ENCODE measurements around the gene SCRN2.
A peak's percentile ranks its signal among the peaks of the same experiment; 100 is the strongest.

Gene SCRN2

GRCh38 chr17:47846716-47847340, 5.8 kb upstream of the SCRN2 start:
- no peak for DNase-seq (ENCODE audit: low read depth in 3 of 3)

DNA sequence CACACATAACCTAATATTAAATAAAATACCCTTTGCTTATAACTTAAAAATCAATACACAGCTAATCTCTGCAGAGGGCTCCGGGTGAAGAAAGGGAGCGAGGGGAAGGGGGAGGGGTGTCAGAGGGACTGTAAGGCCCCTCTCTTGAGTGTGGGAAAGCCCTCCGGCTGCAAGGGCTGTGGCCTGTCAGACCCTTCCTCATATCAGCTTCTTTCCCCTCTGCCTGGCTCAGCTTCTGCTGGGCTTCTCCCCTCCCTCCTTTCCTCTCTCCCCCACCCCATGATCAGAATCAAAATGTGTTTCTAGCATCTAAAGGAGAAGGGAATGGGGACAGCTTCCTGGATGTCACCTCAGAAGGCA, 4.6 kb upstream of the SCRN2 start:
- no peak for DNase-seq (ENCODE audit: low read depth in 3 of 3)

DNA sequence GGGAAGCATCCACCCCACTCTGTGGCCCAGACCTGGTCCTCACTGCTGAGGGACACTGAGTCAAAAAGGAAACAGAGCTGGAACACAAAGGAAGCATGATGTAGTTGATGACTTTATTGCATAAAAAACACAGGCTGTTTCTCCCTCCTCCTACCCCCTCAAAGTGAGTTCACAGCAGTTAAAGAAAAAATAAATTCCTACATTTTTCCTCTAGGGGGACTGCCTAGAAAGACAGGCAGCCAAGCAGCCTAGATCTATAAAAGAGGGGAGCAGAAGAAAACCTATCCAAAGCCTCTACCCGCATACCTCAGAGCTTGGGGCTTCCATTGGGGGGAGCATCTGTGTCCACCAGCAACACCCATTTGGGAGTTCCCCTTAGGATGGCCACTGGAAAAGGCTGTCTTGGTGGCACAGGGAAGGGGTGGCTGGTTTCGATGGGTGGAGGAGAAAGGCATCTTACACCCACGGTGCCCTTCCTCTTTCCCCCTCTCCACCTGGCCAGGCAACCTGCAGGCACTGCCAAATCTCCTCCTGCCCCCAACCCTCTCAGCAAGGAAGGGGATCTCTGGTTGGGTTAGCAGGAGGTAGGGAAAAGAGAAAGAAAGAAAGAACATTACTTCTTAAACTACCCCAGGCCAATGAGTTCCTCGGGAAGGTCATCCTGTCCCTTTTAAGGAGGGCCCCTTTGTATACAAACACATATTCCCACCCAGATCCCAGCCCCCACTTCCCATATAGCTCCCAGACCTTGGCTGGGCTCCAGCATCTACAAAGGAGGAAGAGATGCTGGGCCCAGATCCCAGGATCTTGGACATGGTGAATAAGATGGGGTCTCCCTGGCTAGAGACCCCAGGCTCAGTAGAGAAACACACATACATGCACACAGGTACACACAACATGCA, 4.0 kb upstream of the SCRN2 start:
- DNase-seq (ENCODE audit: low read depth in 3 of 3), result no peak

DNA sequence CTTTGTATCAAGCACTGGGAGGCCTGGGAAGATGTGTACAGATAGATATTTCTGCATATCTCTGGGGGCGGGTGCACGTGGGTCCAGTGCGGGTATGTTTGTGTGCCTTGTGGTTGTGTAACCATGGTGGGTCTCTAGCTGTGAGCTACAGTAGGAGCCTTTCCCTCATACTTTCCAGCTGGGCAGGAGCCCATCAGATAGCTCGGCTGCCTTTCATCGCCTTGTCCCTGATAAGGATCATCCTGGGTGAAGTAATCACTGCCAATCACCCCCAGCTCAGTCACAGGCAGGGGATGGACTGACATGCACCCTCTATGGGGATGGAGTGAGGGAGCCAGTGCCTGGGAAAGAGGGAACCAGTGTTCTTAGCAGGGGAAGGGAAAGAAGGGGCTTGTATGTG, 3.2 kb upstream of the SCRN2 start:
- DNase-seq (ENCODE audit: low read depth in 3 of 3), result no peak

DNA sequence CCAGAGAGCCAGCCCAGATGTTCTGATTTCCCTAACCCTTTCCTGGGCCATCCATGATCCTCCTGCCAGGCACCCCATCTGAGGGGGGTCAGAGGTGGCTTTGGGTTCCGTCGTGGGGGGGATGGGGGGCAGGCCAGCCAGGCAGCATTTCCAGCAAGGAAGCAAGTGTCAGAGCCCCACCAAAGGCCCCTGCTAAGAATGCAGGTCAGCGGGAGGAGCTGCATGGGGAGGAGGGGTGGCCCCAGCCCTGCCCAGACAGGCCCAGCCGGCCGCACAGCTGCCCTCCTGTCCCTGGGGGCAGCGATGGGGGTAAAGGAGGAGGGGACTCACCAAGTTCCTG, 2.3 kb upstream of the SCRN2 start:
- no peak for DNase-seq (ENCODE audit: low read depth in 3 of 3)

GRCh38 chr17:47841488-47842291, 617 bp upstream of the SCRN2 start:
- DNase-seq (ENCODE audit: low read depth in 3 of 3), result no peak

DNA sequence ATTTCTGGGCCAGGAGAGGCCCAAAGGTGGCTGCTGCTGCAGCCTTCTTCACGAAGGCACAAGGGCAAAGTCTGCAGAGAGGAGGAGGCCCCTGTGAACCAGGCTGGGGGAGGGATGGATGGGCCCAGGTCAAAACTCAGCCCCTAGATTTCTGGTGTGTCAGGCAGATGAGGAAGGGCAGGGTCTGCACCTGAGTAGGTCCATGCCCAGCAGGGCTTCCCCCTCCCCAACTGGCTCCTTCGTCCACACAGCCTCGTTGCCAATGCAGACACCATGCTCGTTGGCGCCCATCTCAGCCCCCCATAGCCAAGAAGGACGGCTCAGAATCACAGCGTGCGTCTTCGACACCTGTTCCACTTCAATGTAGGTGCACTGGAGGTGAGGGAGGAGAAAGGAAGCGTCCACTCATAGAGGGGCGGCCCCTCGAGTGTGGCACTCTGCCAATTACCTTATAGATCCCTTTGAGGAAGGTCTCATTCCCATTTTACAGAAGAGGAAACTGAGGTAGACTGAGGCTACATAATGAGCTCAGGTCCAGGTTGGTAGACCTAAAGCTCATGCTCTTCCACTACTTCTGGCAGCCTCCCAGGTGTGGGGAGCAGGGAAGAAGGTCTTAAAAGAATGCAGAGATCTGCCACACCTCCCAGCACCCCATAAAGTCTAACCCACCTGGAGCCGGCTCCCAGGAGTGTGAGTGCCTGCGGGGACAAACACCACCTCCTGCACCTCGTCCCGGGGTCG, 902 bp downstream of the SCRN2 start:
- no peak for DNase-seq (ENCODE audit: low read depth in 3 of 3)

- DNase-seq (ENCODE audit: low read depth in 3 of 3), result no peak
These were observed 2.0 kb downstream of the SCRN2 start for GRCh38 chr17:47839071-47839470.

DNA sequence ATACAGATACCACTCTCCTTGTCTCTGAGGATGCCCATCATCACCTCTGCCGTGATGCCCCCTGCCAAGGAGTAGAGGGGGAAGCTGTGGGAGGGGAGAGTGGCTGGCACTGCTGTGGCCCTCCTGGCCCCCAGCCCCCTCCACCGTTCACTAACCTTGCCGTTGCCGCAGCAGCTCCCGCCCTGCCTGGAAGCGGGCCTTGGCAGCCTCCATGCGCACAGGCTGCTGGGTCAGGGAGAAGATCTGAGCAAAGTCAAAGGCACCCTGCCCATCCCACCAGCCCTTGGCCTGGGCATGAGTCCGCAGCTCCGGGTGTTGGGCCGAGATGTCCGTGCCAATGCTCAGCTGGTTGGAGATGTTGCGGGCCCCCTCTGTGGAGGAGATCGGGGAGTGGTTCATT, 2.4 kb downstream of the SCRN2 start:
- DNase-seq (ENCODE audit: low read depth in 3 of 3), result no peak

DNA sequence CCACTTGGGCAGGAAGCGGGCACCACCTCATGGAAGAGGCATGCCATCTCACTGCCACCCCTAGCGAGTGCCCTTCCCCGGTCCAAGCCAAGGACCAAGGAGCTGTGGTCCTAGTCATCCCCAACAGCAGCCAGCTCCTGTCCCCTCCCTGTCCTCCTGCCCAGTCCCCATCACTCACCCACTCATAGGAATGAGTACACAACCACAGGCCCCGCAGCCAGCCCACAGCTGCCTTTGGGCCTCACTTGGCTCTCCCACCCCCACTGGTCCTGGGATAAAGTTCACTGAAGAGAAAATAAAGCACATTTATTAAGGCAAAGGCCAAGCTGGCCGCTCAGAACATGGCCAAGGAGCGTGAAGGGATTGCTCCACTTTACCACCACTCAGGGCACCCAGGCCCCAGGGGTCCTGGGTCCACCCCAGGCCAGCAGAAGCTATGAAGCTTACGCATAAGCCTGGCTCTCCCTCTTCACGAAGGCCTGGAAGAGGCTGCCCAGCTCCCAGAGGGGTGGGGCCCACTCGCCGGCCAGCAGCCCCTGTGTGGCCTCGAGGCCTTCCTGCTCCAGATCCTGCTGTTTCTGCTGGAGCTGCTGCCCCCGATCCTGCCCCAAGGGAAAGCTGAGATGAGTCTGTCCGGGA, 3.6 kb downstream of the SCRN2 start:
- no peak for DNase-seq (ENCODE audit: low read depth in 3 of 3)

DNA sequence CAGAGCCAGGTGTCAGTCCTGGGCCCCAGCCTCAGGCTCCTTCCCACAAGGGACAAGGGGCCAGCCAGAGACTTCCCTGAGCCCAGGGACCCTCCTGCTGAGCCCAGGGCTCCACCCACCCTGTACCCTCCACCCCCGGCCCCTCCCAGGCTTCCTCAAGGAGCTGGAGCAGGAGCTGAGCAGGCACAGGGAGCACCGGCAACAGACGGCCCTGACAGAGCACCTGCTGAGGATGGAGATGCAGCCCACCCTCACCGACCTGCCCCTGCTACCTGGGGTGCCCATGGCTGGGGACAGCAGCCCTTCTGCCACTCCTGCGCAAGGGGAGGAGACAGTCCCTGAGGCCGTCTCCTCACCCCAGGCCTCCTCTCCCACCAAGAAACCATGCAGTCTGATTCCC, 4.5 kb downstream of the SCRN2 start:
- DNase-seq (ENCODE audit: low read depth in 3 of 3), result no peak

- DNase-seq (ENCODE audit: low read depth in 3 of 3), result no peak
These were observed 6.3 kb downstream of the SCRN2 start for GRCh38 chr17:47834756-47835155.

DNA sequence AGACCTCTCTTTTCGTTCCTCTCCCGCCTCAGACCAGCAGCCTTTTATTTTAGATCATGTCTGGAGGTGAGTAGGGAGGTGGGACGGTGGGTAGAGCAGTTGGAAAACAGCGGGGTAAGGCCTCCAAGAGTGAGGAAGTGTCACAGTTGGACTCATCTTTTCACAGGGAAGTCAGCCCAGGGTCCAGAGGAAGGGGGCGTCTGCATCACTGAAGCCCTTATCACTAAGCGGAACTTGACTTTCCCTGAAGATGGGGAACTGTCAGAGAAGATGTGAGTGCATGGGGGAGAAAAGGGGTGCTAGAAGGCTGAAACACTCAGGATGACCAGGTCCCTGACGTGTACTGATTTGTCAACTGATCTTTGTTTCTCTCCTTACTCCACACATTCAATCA, 9.1 kb downstream of the SCRN2 start:
- no peak for DNase-seq (ENCODE audit: low read depth in 3 of 3)

DNA sequence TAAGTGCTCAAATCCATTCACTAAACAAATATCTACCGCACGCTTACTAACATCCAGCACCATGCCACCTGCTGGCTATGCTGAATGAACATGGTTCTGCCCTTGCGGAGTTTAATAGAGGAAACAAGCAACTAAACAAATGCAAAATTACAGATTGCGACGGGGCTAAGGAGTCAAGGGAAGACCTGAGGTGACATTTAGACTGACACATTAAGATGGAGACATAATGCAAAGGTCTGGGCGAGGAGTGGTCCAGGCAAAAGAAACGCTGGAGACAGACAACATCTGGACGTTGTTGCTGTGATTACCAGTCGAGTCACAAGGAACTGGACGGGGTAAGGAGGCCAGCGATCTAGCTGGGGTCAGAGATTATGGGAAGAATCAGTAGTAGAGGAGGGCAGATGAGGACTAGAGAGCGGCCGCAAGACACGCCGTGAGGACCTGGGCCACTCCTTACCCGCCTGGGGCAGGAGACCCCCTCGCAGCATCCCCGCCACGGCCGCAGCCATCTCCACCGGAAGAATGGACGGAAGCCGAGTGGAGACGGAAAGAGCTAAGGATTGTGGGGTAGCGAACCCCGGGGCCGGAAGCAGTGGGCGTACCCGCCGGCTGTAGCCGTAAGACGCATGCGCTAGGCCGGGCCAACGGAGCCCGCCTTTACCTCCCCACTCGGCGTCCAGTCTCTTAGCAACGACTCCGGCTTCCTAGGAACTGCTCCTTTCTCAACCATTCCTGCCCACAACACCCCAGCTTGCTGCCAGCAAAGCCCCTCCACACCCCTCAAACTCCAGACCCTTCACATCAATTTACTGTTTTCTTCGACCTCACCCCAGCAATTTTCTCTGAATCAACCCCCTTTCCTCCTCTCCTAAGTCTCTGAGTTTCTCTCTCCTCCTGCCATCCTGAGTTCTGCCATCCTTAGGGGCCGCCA, 9.8 kb downstream of the SCRN2 start, which contains the start of the genes LRRC46 and MRPL10:
Gene LRRC46 (plus strand): TSS at position 668 of the 931 bp plus-strand sequence. CDS start 320 bp downstream, outside the sequence.
Gene MRPL10 (minus strand): TSS at position 539 of the 931 bp plus-strand sequence. CDS start 30 bp downstream, at position 509.
- peak; percentile 87 to 90 (median 87) for DNase-seq (ENCODE audit: low read depth in 3 of 3)

GRCh38 chr17:47830396-47831002, 10.6 kb downstream of the SCRN2 start:
- DNase-seq (ENCODE audit: low read depth in 3 of 3), result no peak

DNA sequence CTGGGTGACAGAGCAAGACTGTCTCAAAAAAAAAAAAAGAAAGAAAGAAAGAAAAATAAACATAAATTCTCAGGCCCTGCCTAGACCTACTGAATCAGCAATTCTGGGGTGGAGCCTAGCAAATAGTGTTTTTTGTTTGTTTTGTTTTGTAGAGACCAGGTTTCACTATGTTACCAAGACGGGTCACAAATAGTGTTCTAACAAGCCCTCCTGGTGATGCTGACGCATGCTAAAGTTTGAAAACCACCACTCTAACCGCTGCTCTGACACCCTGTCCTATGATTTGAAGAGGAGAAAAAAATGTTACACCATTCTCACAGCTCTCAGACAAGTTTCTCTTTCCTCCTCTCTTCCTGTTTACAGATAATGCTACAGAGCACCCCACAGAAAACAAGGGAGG, 11.2 kb downstream of the SCRN2 start:
- DNase-seq (ENCODE audit: low read depth in 3 of 3), result no peak

DNA sequence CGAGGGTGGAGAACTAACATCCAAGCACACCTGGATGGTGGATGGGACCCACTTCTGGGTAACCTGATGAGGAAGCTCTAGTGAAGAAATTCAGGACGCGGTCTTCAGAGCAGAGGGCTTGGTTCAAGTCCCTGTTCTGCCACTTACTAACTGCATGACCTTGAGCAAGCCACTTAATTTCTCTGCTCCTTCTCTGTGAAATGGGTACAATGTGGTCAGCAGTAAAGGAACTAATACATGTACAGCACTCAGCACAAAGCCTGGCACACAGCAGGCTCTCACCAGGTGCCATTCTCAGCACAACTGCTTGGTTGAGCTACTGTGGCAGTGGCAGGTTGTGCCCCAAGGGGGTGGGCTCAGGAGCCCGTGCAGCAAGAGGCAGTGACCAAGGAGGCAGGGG, 17.6 kb downstream of the SCRN2 start:
- no peak for DNase-seq (ENCODE audit: low read depth in 3 of 3)

DNA sequence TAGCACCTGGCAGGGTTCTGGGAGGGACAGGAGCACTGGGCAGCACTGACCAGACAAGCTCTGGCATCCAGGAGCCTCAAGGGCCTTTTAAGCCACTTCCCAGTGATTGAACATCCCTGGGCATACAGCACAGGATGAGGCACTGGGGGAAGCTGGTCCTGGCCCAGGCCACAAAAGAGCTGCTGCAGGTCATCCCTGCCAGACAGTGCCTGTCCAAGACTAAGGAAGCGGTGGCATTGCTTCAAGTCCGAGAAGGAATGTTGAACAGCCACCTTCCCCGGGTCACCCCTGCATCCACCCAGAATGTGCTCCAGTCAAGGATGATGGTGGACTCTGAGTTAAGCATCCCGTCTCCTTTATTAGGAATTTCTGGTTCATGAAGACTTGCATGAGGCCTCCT, 18.3 kb downstream of the SCRN2 start:
- DNase-seq (ENCODE audit: low read depth in 3 of 3), result no peak
